GM19324 (cell line): ENCODE measurements around the gene EPS8L1.
"Not testable (repeated sequence)": the region's sequence is repeated elsewhere in the genome, so short reads cannot be mapped to it uniquely, and the experiment has no call there.

ENCODE experiments used
- ATAC-seq: cut with Tn5 transposase; IDR thresholded peaks from one replicate; pipeline ENCODE4 v1.9.1; 2021; ENCODE audit warnings: mild to moderate bottlenecking, moderate library complexity; ENCODE audit not compliant: unreplicated experiment, low FRiP score

EPS8L1 gene

GRCh38 chr19:55075371-55075998 is at the start of gene EPS8L1:
Gene EPS8L1 (plus strand): TSS chr19:55075869. CDS start chr19:55076445, 576 bp downstream.
- no peak for ATAC-seq

GRCh38 chr19:55027140-55027471 is 48.6 kb upstream of the EPS8L1 start:
- ATAC-seq: not testable (repeated sequence)

GRCh38 chr19:55027472-55028337 is 48.0 kb upstream of the EPS8L1 start:
- no peak for ATAC-seq

- no peak for ATAC-seq
These were observed 46.9 kb upstream of the EPS8L1 start for GRCh38 chr19:55028757-55029156.

- ATAC-seq: no peak
These were observed 44.5 kb upstream of the EPS8L1 start for GRCh38 chr19:55031178-55031577.

- no peak for ATAC-seq
These were observed 43.4 kb upstream of the EPS8L1 start for GRCh38 chr19:55032170-55032800.

- not testable (repeated sequence) for ATAC-seq
These were observed 42.6 kb upstream of the EPS8L1 start for GRCh38 chr19:55032976-55033643.

GRCh38 chr19:55034751-55035150 is 40.9 kb upstream of the EPS8L1 start:
- ATAC-seq: no peak

- no peak for ATAC-seq
These were observed 39.6 kb upstream of the EPS8L1 start for GRCh38 chr19:55036058-55036457.

GRCh38 chr19:55037603-55038002 is 38.1 kb upstream of the EPS8L1 start:
- not testable (repeated sequence) for ATAC-seq

GRCh38 chr19:55040654-55041053 is 35.0 kb upstream of the EPS8L1 start:
- ATAC-seq: not testable (repeated sequence)

- ATAC-seq: no peak
These were observed 34.4 kb upstream of the EPS8L1 start for GRCh38 chr19:55041244-55041626.

- no peak for ATAC-seq
These were observed 33.9 kb upstream of the EPS8L1 start for GRCh38 chr19:55041627-55042343.

GRCh38 chr19:55042344-55042678 is 33.4 kb upstream of the EPS8L1 start:
- ATAC-seq: no peak

- ATAC-seq: no peak
These were observed 33.0 kb upstream of the EPS8L1 start for GRCh38 chr19:55042688-55043087.

GRCh38 chr19:55044286-55044685 is 31.4 kb upstream of the EPS8L1 start:
- ATAC-seq: no peak

- no peak for ATAC-seq
These were observed 30.6 kb upstream of the EPS8L1 start for GRCh38 chr19:55044771-55045716.

- no peak for ATAC-seq
These were observed 28.6 kb upstream of the EPS8L1 start for GRCh38 chr19:55046975-55047622.

GRCh38 chr19:55047951-55048350 is 27.7 kb upstream of the EPS8L1 start:
- no peak for ATAC-seq
